ENCODE measurements around the gene ATG12.

GRCh38 chr5:115850744-115851416 lies 9.5 kb upstream of the ATG12 start:
- TF ChIP-seq CTCF (IDR thresholded peaks at IDR 0.05; ENCODE audit: low read depth, low read length) (no peak), EZH2phosphoT487 (IDR thresholded peaks at IDR 0.05; ENCODE audit: low read depth) (no peak)

Data from OCI-LY3 (cell line).